GM12891 (cell line): ENCODE measurements around the gene HELQ.

ENCODE experiments used
- POLR2A ChIP-seq: IDR thresholded peaks from 2 replicates; pipeline ENCODE4 v1.6.1; 2011; ENCODE audit warnings: low read depth, low read length, control low read depth
- POLR2AphosphoS5 ChIP-seq: IDR thresholded peaks from 2 replicates; pipeline ENCODE4 v1.6.1; 2011; ENCODE audit warnings: low read depth, low read length, control low read depth

- no peak for TF ChIP-seq POLR2A
- no peak for TF ChIP-seq POLR2AphosphoS5
These were observed 520 bp upstream of the HELQ start for GRCh38 chr4:83456184-83456501.
